HL-60/S4 (cell line): ENCODE data around the gene UNC13D.

Experiments
- in situ Hi-C: fragments of 300-500 bp; cut with MboI; formaldehyde crosslinking; loops from 2 replicates; pipeline ENCODE4 v1.14.3; 2022; ENCODE audit warnings: low sequenced_read_pairs

The UNC13D gene

GRCh38 chr17:75835654-75835987 is 8.6 kb downstream of the UNC13D start:
- in situ Hi-C loops, result no loop called here

GRCh38 chr17:75834928-75835653 is 9.1 kb downstream of the UNC13D start:
- in situ Hi-C loops, result no loop called here

GRCh38 chr17:75834279-75834920 is 9.8 kb downstream of the UNC13D start:
- in situ Hi-C loops, result no loop called here

- in situ Hi-C loops, result no loop called here
These were observed 11.4 kb downstream of the UNC13D start for GRCh38 chr17:75832652-75833400.

GRCh38 chr17:75832164-75832651 is 12.0 kb downstream of the UNC13D start:
- in situ Hi-C loops, result no loop called here

GRCh38 chr17:75831032-75831571 is 13.1 kb downstream of the UNC13D start:
- in situ Hi-C loops, result no loop called here

GRCh38 chr17:75830164-75831031 is 13.8 kb downstream of the UNC13D start:
- in situ Hi-C loops, result no loop called here

GRCh38 chr17:75829747-75830146 is 14.5 kb downstream of the UNC13D start:
- in situ Hi-C loops, result no loop called here

- in situ Hi-C loops, result no loop called here
These were observed 15.5 kb downstream of the UNC13D start for GRCh38 chr17:75828741-75829140.

GRCh38 chr17:75828076-75828400 is 16.2 kb downstream of the UNC13D start:
- in situ Hi-C loops, result no loop called here

- in situ Hi-C loops, result no loop called here
These were observed 16.7 kb downstream of the UNC13D start for GRCh38 chr17:75827308-75828075.

- in situ Hi-C loops, result no loop called here
These were observed 17.5 kb downstream of the UNC13D start for GRCh38 chr17:75826561-75827307.

- in situ Hi-C loops, result no loop called here
These were observed 18.3 kb downstream of the UNC13D start for GRCh38 chr17:75825748-75826370.

- in situ Hi-C loops, result no loop called here
These were observed 19.1 kb downstream of the UNC13D start for GRCh38 chr17:75825149-75825552.

GRCh38 chr17:75824666-75825065 is 19.5 kb downstream of the UNC13D start:
- in situ Hi-C loops, result no loop called here

- in situ Hi-C loops, result no loop called here
These were observed 20.1 kb downstream of the UNC13D start for GRCh38 chr17:75824050-75824552.

GRCh38 chr17:75823257-75824041 is 20.8 kb downstream of the UNC13D start:
- in situ Hi-C loops, result no loop called here

GRCh38 chr17:75822800-75823166 is 21.4 kb downstream of the UNC13D start:
- in situ Hi-C loops, result no loop called here
